Activated naive CD4-positive, alpha-beta T cell treated with anti-CD3 and anti-CD28 coated beads, Interleukin-2, amount 10 ng/mL, durations not matched to agents 7 days and 5 days (primary cell): ENCODE results near the gene SUN5.

Experiments
- CTCF ChIA-PET: fragments of 350-600 bp; sonication (Branson Sonifier 250); formaldehyde crosslinking; loops from one replicate; lab custom pipeline; 2021; ENCODE audit warnings: antibody characterized with exemption; lab: Charles Lee
- DNase-seq: peaks from one replicate; pipeline ENCODE4 v3.0.0-alpha.2; 2020
- H3K27ac Mint-ChIP-seq: one replicate; pipeline ENCODE4 v1.8.0; 2021; ENCODE audit warnings: mild to moderate bottlenecking, moderate library complexity, mixed read lengths
- H3K27me3 Mint-ChIP-seq: one replicate; pipeline ENCODE4 v1.8.0; 2021; ENCODE audit warnings: mild to moderate bottlenecking, mixed read lengths
- H3K36me3 Mint-ChIP-seq: one replicate; pipeline ENCODE4 v1.8.0; 2021; ENCODE audit warnings: mixed read lengths
- H3K4me1 Mint-ChIP-seq: one replicate; pipeline ENCODE4 v1.8.0; 2021; ENCODE audit warnings: mixed read lengths
- H3K4me3 Mint-ChIP-seq: one replicate; pipeline ENCODE4 v1.8.0; 2021; ENCODE audit warnings: mild to moderate bottlenecking, moderate library complexity, mixed read lengths
- H3K9me3 Mint-ChIP-seq: one replicate; pipeline ENCODE4 v1.8.0; 2021; ENCODE audit warnings: mixed read lengths

The SUN5 gene

GRCh38 chr20:33012327-33013189, 8.3 kb upstream of the SUN5 start:
- Mint-ChIP-seq H3K27me3 (peaks cover 13% of the 10 kb centered on the region), H3K4me1 (peaks cover 3% of the 10 kb centered on the region), H3K27ac (no peak overlapping the region), H3K9me3 (no peaks in the 10 kb centered on the region), H3K4me3 (no peak overlapping the region), H3K36me3 (no peaks in the 10 kb centered on the region)
- no peak for DNase-seq
- CTCF ChIA-PET = interaction anchor here (1.1 kb wide), 1 partner anchor 8 kb away, joined by 4 read pairs; the partner anchor contains the start of gene SUN5

GRCh38 chr20:33010674-33011449, 6.6 kb upstream of the SUN5 start:
- H3K36me3 Mint-ChIP-seq = no peaks in the 10 kb centered on the region
- H3K4me1 Mint-ChIP-seq = no peaks in the 10 kb centered on the region
- H3K9me3 Mint-ChIP-seq = no peaks in the 10 kb centered on the region
- no peak for DNase-seq
- peaks cover 8% of the 10 kb centered on the region for H3K27me3 Mint-ChIP-seq
- H3K4me3 Mint-ChIP-seq = no peak overlapping the region
- no peak overlapping the region for H3K27ac Mint-ChIP-seq
- CTCF ChIA-PET = no interaction called here

GRCh38 chr20:33010133-33010504, 5.9 kb upstream of the SUN5 start:
- H3K27ac Mint-ChIP-seq = no peak overlapping the region
- no peak for DNase-seq
- peaks cover 3% of the 10 kb centered on the region for H3K9me3 Mint-ChIP-seq
- peaks cover 4% of the 10 kb centered on the region for H3K27me3 Mint-ChIP-seq
- H3K4me3 Mint-ChIP-seq = no peak overlapping the region
- H3K4me1 Mint-ChIP-seq = no peaks in the 10 kb centered on the region
- H3K36me3 Mint-ChIP-seq = no peaks in the 10 kb centered on the region
- CTCF ChIA-PET = no interaction called here

- Mint-ChIP-seq H3K4me3 (no peak overlapping the region), H3K4me1 (no peaks in the 10 kb centered on the region), H3K27ac (no peak overlapping the region), H3K27me3 (peaks cover 4% of the 10 kb centered on the region), H3K36me3 (no peaks in the 10 kb centered on the region), H3K9me3 (peaks cover 3% of the 10 kb centered on the region)
- CTCF ChIA-PET = interaction anchor here (1.5 kb wide), 1 partner anchor 107 kb away, joined by 3 read pairs; no protein-coding TSS in a partner anchor
- DNase-seq = no peak
These were observed 5.2 kb upstream of the SUN5 start for GRCh38 chr20:33009214-33010132.

- H3K36me3 Mint-ChIP-seq = no peaks in the 10 kb centered on the region
- H3K4me3 Mint-ChIP-seq = no peak overlapping the region
- H3K27ac Mint-ChIP-seq = no peak overlapping the region
- CTCF ChIA-PET = interaction anchor here (1.5 kb wide), 1 partner anchor 106 kb away, joined by 3 read pairs; no protein-coding TSS in a partner anchor
- DNase-seq = no peak
- no peaks in the 10 kb centered on the region for H3K4me1 Mint-ChIP-seq
- H3K9me3 Mint-ChIP-seq = peaks cover 3% of the 10 kb centered on the region
- H3K27me3 Mint-ChIP-seq = peaks cover 4% of the 10 kb centered on the region
These were observed 4.3 kb upstream of the SUN5 start for GRCh38 chr20:33008336-33009213.

GRCh38 chr20:33007376-33008335, 3.4 kb upstream of the SUN5 start, which contains the start of gene BPIFB2:
TSS of gene BPIFB2 (plus strand) at chr20:33007704. CDS start at chr20:33008575, 871 bp downstream.
- CTCF ChIA-PET = interaction anchor here (4.1 kb wide), 1 partner anchor 106 kb away, joined by 39 read pairs; no protein-coding TSS in a partner anchor
- Mint-ChIP-seq H3K9me3 (peaks cover 3% of the 10 kb centered on the region), H3K4me3 (no peak within 1 kb of the TSS), H3K4me1 (no peaks in the 10 kb centered on the region), H3K27ac (no peak within 1 kb of the TSS), H3K27me3 (peaks cover 4% of the 10 kb centered on the region), H3K36me3 (no peaks in the 10 kb centered on the region)
- DNase-seq = no peak

- no peaks in the 10 kb centered on the region for H3K4me1 Mint-ChIP-seq
- CTCF ChIA-PET = interaction anchor here (1.0 to 4.1 kb wide), 2 partner anchors 61 to 105 kb away, joined by 3 to 39 read pairs; no protein-coding TSS in a partner anchor
These were observed 2.6 kb upstream of the SUN5 start for GRCh38 chr20:33006776-33007375.

GRCh38 chr20:33005908-33006775, 1.9 kb upstream of the SUN5 start:
- peaks cover 4% of the 10 kb centered on the region for H3K27me3 Mint-ChIP-seq
- no peaks in the 10 kb centered on the region for H3K36me3 Mint-ChIP-seq
- peaks cover 3% of the 10 kb centered on the region for H3K9me3 Mint-ChIP-seq
- H3K4me3 Mint-ChIP-seq = no peak overlapping the region
- no peak overlapping the region for H3K27ac Mint-ChIP-seq
- no peaks in the 10 kb centered on the region for H3K4me1 Mint-ChIP-seq
- CTCF ChIA-PET = interaction anchor here (1.0 to 4.1 kb wide), 2 partner anchors 60 to 105 kb away, joined by 3 to 39 read pairs; no protein-coding TSS in a partner anchor
- no peak for DNase-seq

More at GRCh38 chr20:33006776-33007375, 2.6 kb upstream of the SUN5 start:
- Mint-ChIP-seq H3K27ac (no peak overlapping the region), H3K4me3 (no peak overlapping the region), H3K9me3 (peaks cover 3% of the 10 kb centered on the region), H3K36me3 (no peaks in the 10 kb centered on the region), H3K27me3 (peaks cover 4% of the 10 kb centered on the region)
- DNase-seq = no peak

- no peak overlapping the region for H3K27ac Mint-ChIP-seq
- no peaks in the 10 kb centered on the region for H3K36me3 Mint-ChIP-seq
- CTCF ChIA-PET = interaction anchor here (0.8 to 4.1 kb wide), 18 partner anchors 8 to 215 kb away, joined by 3 to 39 read pairs (median 4); no protein-coding TSS in a partner anchor
- H3K4me1 Mint-ChIP-seq = peaks cover 2% of the 10 kb centered on the region
- no peak overlapping the region for H3K4me3 Mint-ChIP-seq
- peaks cover 3% of the 10 kb centered on the region for H3K9me3 Mint-ChIP-seq
- DNase-seq = peak; percentile 45
- peaks cover 6% of the 10 kb centered on the region for H3K27me3 Mint-ChIP-seq
These were observed 916 bp upstream of the SUN5 start for GRCh38 chr20:33005132-33005566.

- H3K9me3 Mint-ChIP-seq = peaks cover 3% of the 10 kb centered on the region
These were observed 2.0 kb downstream of the SUN5 start for GRCh38 chr20:33002087-33002808.

More at GRCh38 chr20:33002087-33002808, 2.0 kb downstream of the SUN5 start:
- Mint-ChIP-seq H3K4me1 (peaks cover 4% of the 10 kb centered on the region), H3K27ac (no peak overlapping the region), H3K27me3 (peaks cover 9% of the 10 kb centered on the region), H3K36me3 (no peaks in the 10 kb centered on the region), H3K4me3 (no peak overlapping the region)
- no peak for DNase-seq
- CTCF ChIA-PET = interaction anchor here (0.9 kb wide), 1 partner anchor 100 kb away, joined by 5 read pairs; no protein-coding TSS in a partner anchor
